Measurements from ENCODE around the gene AQP12A. TPM values are rescaled to one million over a fixed set of nuclear protein-coding genes. Genes with fewer than 3 reads are reported as not detected.

AQP12A gene
- total RNA-seq, 3 donors from 2014 or later: not detected

- H3K9me3 ChIP-seq: no peaks in the 10 kb centered on the region
- no peak overlapping the region for H3K27ac ChIP-seq
- peaks cover 0 to 4% of the 10 kb centered on the region in 2 donors for H3K27me3 ChIP-seq
- intact Hi-C loops (cut with DNase I; ENCODE audit: low total_unique reads): no loop called here
- no peak overlapping the region for H3K4me3 ChIP-seq
- DNase-seq (ENCODE audit: low spot score in 2 of 2): no peak
- no peaks in the 10 kb centered on the region for H3K36me3 ChIP-seq
- TF ChIP-seq POLR2AphosphoS5 (IDR thresholded peaks at IDR 0.05): no peak
- TF ChIP-seq, protein P1, sequence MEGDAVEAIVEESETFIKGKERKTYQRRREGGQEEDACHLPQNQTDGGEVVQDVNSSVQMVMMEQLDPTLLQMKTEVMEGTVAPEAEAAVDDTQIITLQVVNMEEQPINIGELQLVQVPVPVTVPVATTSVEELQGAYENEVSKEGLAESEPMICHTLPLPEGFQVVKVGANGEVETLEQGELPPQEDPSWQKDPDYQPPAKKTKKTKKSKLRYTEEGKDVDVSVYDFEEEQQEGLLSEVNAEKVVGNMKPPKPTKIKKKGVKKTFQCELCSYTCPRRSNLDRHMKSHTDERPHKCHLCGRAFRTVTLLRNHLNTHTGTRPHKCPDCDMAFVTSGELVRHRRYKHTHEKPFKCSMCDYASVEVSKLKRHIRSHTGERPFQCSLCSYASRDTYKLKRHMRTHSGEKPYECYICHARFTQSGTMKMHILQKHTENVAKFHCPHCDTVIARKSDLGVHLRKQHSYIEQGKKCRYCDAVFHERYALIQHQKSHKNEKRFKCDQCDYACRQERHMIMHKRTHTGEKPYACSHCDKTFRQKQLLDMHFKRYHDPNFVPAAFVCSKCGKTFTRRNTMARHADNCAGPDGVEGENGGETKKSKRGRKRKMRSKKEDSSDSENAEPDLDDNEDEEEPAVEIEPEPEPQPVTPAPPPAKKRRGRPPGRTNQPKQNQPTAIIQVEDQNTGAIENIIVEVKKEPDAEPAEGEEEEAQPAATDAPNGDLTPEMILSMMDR (IDR thresholded peaks at IDR 0.05): no peak
- TF ChIP-seq POLR2A (IDR thresholded peaks at IDR 0.05): no peak
- H3K4me1 ChIP-seq: no peaks in the 10 kb centered on the region
Observed at GRCh38 chr2:240685771-240686371, 5.8 kb upstream of the AQP12A start.

GRCh38 chr2:240686460-240686859 lies 5.2 kb upstream of the AQP12A start:
- Histone ChIP-seq H3K4me1 (no peaks in the 10 kb centered on the region), H3K36me3 (no peaks in the 10 kb centered on the region), H3K27ac (no peak overlapping the region), H3K4me3 (no peak overlapping the region), H3K27me3 (peaks cover 0 to 4% of the 10 kb centered on the region in 2 donors), H3K9me3 (no peaks in the 10 kb centered on the region)
- TF ChIP-seq POLR2A (IDR thresholded peaks at IDR 0.05): no peak
- TF ChIP-seq POLR2AphosphoS5 (IDR thresholded peaks at IDR 0.05): no peak
- TF ChIP-seq, protein P1 (IDR thresholded peaks at IDR 0.05): no peak
- DNase-seq (ENCODE audit: low spot score in 2 of 2): no peak
- intact Hi-C loops (cut with DNase I; ENCODE audit: low total_unique reads): no loop called here

GRCh38 chr2:240687045-240687740 lies 4.5 kb upstream of the AQP12A start:
- DNase-seq (ENCODE audit: low spot score in 2 of 2): no peak
- Histone ChIP-seq H3K27ac (no peak overlapping the region), H3K4me3 (no peak overlapping the region), H3K9me3 (no peaks in the 10 kb centered on the region), H3K4me1 (no peaks in the 10 kb centered on the region), H3K27me3 (peaks cover 0 to 4% of the 10 kb centered on the region in 2 donors), H3K36me3 (no peaks in the 10 kb centered on the region)
- TF ChIP-seq, protein P1 (IDR thresholded peaks at IDR 0.05): no peak
- TF ChIP-seq POLR2A (IDR thresholded peaks at IDR 0.05) (no peak), POLR2AphosphoS5 (IDR thresholded peaks at IDR 0.05) (no peak)
- intact Hi-C loops (cut with DNase I; ENCODE audit: low total_unique reads): no loop called here

- Histone ChIP-seq H3K4me1 (no peaks in the 10 kb centered on the region), H3K27ac (no peak overlapping the region), H3K27me3 (peaks cover 0 to 4% of the 10 kb centered on the region in 2 donors), H3K9me3 (no peaks in the 10 kb centered on the region), H3K36me3 (no peaks in the 10 kb centered on the region), H3K4me3 (no peak overlapping the region)
- TF ChIP-seq, protein P1 (IDR thresholded peaks at IDR 0.05): no peak
- TF ChIP-seq POLR2A (IDR thresholded peaks at IDR 0.05) (no peak), POLR2AphosphoS5 (IDR thresholded peaks at IDR 0.05) (no peak)
- DNase-seq (ENCODE audit: low spot score in 2 of 2): no peak
- intact Hi-C loops (cut with DNase I; ENCODE audit: low total_unique reads): no loop called here
Observed at GRCh38 chr2:240687741-240688552, 3.7 kb upstream of the AQP12A start.

- no peak for DNase-seq (ENCODE audit: low spot score in 2 of 2)
Observed at GRCh38 chr2:240688553-240688919, 3.1 kb upstream of the AQP12A start.

More at GRCh38 chr2:240688553-240688919, 3.1 kb upstream of the AQP12A start:
- H3K36me3 ChIP-seq: no peaks in the 10 kb centered on the region
- no peak overlapping the region for H3K4me3 ChIP-seq
- no peaks in the 10 kb centered on the region for H3K4me1 ChIP-seq
- H3K27ac ChIP-seq: no peak overlapping the region
- intact Hi-C loops (cut with DNase I; ENCODE audit: low total_unique reads): no loop called here
- no peak for TF ChIP-seq POLR2A (IDR thresholded peaks at IDR 0.05)
- TF ChIP-seq, protein P1 (IDR thresholded peaks at IDR 0.05): no peak
- TF ChIP-seq POLR2AphosphoS5 (IDR thresholded peaks at IDR 0.05): no peak
- peaks cover 0 to 4% of the 10 kb centered on the region in 2 donors for H3K27me3 ChIP-seq
- H3K9me3 ChIP-seq: no peaks in the 10 kb centered on the region
